Activated CD4-positive, CD25-positive, alpha-beta regulatory T cell treated with anti-CD3 and anti-CD28 coated beads, Interleukin-2, amount 50 U/mL, for 24 hours (primary cell): Measurements from ENCODE around the gene SCYGR1.

Experiments used
- ATAC-seq, 2 donors: fragments of 150-1000 bp; cut with Tn5 transposase; one replicate each; pipeline ENCODE4 v1.10.0; 2021; ENCODE audit warnings: mild to moderate bottlenecking in 1 of 2, moderate library complexity in 1 of 2

SCYGR1 gene

GRCh38 chr2:227402321-227402720, 14.6 kb upstream of the SCYGR1 start:
- ATAC-seq = no peak

- ATAC-seq = no peak
Observed at GRCh38 chr2:227401550-227401949, 13.8 kb upstream of the SCYGR1 start.

GRCh38 chr2:227398684-227399670, 11.2 kb upstream of the SCYGR1 start:
- no peak for ATAC-seq

GRCh38 chr2:227397562-227397961, 9.8 kb upstream of the SCYGR1 start:
- no peak for ATAC-seq

DNA sequence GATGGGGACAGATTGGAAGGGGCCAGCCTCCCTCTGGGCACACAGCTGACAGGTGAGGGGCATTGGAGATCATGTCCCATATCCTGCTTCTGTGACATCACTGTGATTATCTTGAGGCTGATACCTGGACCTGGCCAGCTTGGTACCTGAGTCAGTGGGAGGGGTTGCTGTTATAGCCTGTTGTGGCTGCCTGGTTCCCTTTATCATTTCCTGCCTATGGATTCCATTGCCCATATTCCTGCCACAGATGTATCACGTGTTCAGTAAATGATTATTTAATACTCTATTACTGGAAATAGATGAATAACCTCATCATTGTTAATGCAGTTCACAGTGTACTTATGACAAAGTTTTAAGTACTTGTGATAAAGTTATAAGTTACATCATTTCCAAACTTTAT, 7.8 kb upstream of the SCYGR1 start:
- ATAC-seq = no peak

DNA sequence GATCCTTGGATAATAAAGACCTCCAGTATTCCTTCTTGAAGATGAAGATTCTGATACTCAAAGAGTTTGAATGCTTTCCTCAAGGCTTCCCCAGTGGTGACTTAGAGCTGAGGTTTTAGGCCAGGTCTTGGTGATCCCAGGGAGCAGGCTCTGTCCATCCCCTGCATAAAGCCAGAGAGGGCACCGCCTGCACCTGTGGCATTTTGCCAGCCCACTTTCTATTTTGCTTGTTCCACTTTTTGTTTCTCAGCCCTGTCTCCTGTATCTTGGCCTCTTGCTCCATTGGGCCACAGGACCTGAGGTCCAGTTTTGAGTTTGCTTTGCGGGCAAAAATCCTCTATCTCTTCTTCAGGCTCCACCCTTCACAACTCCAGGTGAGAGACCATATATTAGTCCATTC, 6.7 kb upstream of the SCYGR1 start:
- ATAC-seq = no peak

DNA sequence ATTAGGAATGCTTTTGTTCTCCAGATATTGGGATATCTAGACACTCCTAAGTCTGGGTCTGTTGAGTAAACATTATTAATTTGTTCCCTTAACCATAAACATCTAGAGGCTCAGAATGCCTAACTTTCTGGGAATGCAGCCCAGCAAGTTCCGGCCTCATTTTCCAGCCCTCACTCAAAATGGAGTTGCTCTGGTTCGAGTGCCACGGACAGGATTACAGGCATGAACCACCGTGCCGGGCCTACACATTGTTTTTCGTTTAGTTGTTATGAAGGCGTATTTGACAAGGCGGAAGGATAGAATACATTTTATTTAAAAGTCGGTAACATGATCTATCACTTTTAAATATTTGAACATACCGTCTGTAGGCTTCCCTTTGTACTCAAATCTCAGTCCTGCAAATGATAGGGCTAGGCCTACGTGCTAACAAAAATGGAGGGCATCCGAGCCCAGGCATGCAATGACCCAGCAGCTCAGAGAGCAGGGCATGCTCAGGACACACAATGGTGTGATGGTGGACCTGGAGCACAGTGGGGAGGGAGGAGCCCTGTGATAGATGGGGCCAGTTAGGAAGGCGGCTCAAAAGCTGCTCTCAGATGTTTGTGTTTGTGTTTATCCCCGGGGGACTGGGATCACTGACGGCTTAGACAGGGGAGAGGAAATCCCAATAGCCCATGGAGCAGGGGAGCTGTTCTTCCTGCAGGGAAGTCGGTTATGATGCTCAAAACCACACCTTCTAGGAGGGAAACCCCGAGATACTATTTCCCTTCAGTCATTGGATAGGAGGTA, 2.9 kb upstream of the SCYGR1 start:
- no peak for ATAC-seq

DNA sequence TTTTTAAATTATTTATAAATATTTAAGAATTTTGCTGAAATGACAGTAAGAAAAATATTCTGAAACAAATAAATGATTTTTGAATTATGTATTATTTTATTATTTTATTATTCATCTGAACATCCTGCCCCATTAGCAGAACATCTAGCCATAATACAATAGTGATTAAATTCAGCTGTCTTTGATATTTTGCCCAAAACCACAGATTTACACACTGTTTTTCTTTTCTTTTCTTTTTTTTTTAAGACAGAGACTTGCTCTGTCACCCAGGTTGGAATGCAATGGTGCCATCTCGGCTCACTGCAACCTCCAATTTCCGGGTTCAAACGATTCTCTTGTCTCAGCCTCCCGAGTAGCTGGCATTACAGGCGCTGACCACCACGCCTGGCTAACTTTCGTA, 1.9 kb upstream of the SCYGR1 start:
- ATAC-seq = no peak

DNA sequence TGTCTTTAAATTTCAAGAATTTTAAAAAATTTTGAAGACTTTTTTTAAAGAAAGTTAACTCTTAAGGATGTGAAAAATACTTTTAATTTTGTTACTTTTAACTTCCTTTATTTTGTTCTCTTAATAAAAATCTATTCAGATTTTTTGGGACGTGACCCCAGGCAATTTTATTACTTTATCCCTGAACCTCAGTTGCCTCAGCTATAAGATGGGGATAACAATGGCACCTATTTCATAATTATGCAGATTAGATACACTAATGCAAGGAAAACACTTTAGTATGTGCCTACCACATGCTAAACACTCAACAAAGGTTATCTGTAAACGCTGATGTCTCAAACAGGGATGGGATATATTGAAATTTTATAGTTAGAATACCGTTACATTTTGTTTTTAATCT, 1.5 kb upstream of the SCYGR1 start:
- no peak for ATAC-seq

DNA sequence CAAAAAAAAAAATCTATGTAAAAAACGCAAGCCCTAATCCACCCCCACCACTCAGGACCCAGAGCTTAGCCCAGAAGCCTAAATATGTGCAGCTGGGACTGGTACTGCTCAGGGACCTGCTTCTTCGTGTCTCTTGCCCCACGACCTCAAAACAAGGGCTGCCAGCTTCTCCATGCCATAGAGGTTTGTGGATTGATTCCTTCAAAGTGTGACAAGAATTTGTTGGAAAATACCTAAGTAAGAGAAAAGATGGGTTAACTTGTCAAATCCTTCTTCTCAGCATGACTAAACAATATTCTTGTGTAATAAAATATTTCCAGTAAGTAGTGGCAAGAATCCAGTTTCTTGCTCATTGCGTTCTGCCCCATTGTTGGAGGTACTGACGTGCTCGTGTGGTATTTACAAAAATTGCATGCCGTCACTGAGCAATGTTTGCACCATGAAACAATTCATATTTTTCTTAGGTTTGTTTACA, 825 bp upstream of the SCYGR1 start:
- ATAC-seq = no peak

- peak; percentile 36 to 52 for ATAC-seq
Observed at GRCh38 chr2:227386630-227387029, 1.1 kb downstream of the SCYGR1 start.

DNA sequence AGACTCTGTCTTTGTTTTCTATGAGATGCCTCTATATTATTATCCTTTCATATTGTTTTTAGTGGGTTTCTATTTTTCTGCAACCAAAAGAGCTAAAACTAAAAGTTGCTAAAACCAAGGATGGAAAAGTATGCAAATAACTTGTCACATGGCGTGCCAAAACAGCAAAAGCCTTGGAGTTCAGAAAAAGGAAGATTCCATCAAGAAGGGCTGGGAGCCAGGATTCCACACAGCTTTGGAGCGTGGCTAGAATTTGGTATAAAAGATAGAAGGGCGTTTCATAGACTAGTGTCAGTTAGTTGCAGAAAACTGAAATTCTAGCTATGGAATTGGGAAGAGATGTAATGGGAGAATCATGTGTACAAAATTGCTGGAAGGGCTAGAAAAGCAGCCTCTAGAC, 4.1 kb downstream of the SCYGR1 start:
- no peak for ATAC-seq

- peak in 1 of 2 donors; percentile 21 for ATAC-seq
Observed at GRCh38 chr2:227382241-227382835, 5.4 kb downstream of the SCYGR1 start.

DNA sequence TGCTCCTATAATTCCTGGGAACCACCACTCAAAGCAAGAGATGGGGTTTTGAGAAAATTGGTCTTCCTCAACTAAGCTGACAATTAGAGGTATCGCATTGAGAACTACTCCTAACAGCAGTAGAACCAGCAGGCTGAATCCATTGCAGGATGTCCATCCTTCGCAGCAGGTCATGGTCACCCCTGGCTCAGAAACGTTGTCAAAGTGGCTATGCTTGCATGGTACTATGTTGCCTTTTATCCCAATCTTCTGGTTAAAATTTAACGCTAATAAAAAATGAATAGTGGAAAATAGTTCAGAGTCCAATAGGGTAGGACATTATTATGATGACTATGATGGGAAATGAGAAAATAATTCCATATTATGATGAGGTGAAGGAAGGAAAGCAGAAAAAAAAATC, 8.7 kb downstream of the SCYGR1 start, which contains the start of gene TM4SF20:
TM4SF20 (minus strand) TSS at position 212 of the 400 bp plus-strand sequence; CDS start at position 174, 38 bp downstream.
- no peak for ATAC-seq

DNA sequence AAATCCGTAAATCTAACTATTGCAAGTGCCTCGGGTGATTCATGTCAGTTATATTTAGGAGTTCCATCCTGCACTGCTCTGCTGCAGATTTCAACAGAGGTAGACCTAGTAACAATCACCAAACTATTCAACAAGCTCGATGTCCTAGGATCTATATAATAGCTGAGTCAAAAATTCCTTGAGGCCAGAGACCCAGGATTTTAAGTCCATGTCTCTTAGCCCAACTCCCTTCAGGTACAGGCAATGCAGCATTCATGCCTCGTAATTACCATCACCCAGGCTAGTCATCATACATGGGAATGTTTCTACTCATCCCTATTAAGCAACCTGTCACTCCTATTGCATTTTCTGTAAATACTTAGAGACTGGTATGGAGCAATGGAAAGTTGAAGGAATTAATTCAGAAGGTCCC, 9.4 kb downstream of the SCYGR1 start:
- no peak for ATAC-seq

DNA sequence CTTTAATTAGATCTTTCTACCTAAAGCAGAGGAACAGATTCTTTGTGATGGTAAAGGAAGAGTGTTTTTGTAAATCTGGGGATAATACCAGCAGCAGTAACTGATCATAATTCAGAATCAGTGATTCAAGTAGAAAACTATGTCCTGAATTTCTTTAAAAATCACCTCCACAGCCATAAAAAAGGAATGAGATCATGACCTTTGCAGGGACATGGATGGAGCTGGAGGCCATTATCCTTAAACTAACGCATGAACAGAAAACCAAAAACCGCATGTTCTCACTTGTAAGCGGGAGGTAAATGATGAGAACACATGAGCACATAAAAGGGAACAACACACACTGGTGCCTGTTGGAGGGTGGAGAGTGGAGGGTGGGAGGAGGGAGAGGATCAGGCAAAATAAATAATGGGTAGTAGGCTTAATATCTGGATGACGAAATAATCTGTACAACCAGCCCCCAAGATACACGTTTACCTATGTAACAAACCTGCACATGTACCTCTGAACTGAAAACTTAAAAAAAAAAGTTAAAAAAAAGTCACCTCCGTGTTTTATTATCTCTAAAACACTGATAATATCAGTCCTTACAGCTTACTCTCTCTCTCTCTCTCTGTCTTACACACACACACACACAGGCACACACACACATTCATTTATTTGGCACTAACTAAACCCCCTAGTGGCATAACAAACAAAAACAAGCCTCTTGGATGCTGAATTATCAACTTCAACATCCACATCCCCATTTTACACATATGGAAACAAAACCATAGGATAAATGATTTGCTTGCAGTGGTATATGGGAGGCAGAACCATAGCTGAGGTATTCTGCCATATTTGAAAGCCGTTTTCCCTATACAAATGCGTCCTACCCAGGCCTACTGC, 10.0 kb downstream of the SCYGR1 start:
- ATAC-seq = no peak

DNA sequence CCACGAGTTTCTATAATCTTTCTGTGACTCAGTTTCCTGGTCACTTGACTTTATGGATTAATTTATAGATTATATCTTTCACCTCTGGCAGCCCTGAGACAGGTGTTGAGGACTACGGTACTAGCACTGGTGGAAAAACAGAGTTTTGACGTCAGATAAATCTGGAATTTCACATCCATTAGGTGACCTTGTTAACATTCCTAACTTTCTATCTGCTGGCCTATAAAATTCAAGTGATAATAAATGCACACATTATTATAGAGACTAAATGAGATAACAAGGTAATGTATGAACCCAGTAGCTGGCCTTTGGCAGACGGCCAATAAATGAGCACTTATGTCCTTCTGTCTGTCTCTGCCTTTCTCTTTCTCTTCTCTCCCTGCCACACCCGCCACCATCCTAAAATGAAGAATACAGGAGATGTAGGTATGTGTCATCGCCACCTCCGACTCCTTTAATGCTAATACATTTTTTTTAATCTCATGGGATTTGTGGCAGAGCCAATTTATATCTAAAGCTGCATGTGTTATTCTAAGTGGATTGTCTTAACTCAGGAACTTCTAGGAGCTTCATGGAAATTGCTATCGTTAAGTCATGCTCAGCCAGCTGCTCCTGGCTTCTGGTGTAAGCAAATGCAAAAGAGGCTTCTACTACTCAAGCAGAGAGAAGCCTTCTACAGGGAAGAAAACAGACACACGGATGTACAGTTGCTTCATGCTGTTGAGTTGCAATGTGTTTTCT, 10.9 kb downstream of the SCYGR1 start:
- no peak for ATAC-seq

DNA sequence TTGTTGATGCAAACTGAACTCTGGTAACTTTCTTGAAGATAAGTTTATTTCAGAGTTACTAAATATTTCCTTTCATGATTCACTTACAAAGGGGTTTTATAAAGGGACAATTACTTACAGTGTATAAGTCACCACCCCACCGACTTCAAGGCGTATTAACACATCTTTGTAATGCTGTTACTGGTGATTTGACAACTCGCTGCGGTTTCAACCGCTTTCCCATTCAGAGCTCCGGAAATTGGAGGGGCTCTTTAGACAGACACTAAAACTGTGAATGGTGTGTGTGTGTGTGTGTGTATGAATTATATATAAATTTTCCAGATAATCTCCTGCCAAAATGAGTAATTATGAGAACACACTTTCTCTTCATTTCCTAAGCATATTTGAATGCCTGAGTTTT, 13.6 kb downstream of the SCYGR1 start:
- ATAC-seq = peak; percentile 65 to 86

DNA sequence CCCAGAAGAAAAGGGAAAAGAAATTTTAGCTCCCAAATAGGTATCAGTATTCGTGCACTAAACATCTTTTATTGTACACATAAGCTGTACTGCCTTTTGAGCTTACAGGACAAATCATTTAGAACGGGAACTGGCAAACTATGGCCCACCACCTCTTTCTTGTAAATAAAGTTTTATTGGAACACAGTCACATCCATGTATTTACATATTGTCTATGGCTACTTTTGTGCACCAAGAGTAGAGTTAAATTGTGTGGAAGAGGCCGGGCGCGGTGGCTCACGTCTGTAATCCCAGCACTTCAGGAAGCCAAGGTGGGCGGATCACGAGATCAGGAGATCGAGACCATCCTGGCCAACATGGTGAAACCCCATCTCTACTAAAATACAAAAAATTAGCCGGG, 14.4 kb downstream of the SCYGR1 start:
- no peak for ATAC-seq

GRCh38 chr2:227370791-227371312, 16.9 kb downstream of the SCYGR1 start:
- no peak for ATAC-seq

- no peak for ATAC-seq
Observed at GRCh38 chr2:227370092-227370491, 17.7 kb downstream of the SCYGR1 start.
